GM13976 (cell line): ENCODE data around the gene PLSCR2.
A peak's percentile ranks its signal among the peaks of the same experiment; 100 is the strongest.

Experiments
- DNase-seq: peaks from one replicate; pipeline ENCODE4 v3.0.0; 2012; ENCODE audit warnings: low spot score
- CTCF ChIP-seq: IDR thresholded peaks from 2 replicates; pipeline ENCODE4 v1.5.1; 2012; ENCODE audit warnings: borderline replicate concordance, mild to moderate bottlenecking; ENCODE audit not compliant: insufficient read depth; ENCODE audit errors: extremely low read depth, missing control alignments, control extremely low read depth
- in situ Hi-C: fragments of 300-500 bp; cut with MboI; formaldehyde crosslinking; loops from one replicate; pipeline ENCODE4 v1.12.0; 2022; ENCODE audit warnings: low sequenced_read_pairs, mixed read lengths, inconsistent platforms; ENCODE audit not compliant: unreplicated experiment

PLSCR2 gene

GRCh38 chr3:146469150-146470017 is at the start of gene PLSCR2:
TSS of gene PLSCR2 (minus strand) at chr3:146469561. CDS start at chr3:146459904, 9,657 bp downstream.
- in situ Hi-C loops, result no loop called here
- peak; percentile 87 for DNase-seq
- no peak for TF ChIP-seq CTCF

- DNase-seq, result no peak
- in situ Hi-C loops, result no loop called here
- TF ChIP-seq CTCF, result no peak
Observed at GRCh38 chr3:146517684-146518435, 48.5 kb upstream of the PLSCR2 start.

- TF ChIP-seq CTCF, result no peak
Observed at GRCh38 chr3:146513386-146514051, 44.2 kb upstream of the PLSCR2 start.

GRCh38 chr3:146511402-146512134 is 42.2 kb upstream of the PLSCR2 start:
- in situ Hi-C loops, result no loop called here
- DNase-seq, result no peak
- no peak for TF ChIP-seq CTCF

More at GRCh38 chr3:146513386-146514051, 44.2 kb upstream of the PLSCR2 start:
- DNase-seq, result no peak
- in situ Hi-C loops, result no loop called here

GRCh38 chr3:146507331-146508120 is 38.2 kb upstream of the PLSCR2 start:
- in situ Hi-C loops, result no loop called here
- no peak for DNase-seq
- no peak for TF ChIP-seq CTCF
